SKM-1 treated with dmso at 0.1 percent for 144 hours (cell line): Measurements from ENCODE around the gene EVI2A.
"Not testable (repeated sequence)": the region's sequence is repeated elsewhere in the genome, so short reads cannot be mapped to it uniquely, and the experiment has no call there.

Source experiments
- DNase-seq: peaks from one replicate; lab custom pipeline; 2025; ENCODE audit not compliant: unreplicated experiment; lab: John Stamatoyannopoulos, UW

The EVI2A gene

GRCh38 chr17:31321481-31321880 lies at the start of gene EVI2A:
EVI2A (minus strand) TSS chr17:31321622; CDS start chr17:31319013, 2,609 bp downstream.
- DNase-seq, result peak; percentile 88

GRCh38 chr17:31369266-31369665 lies 47.8 kb upstream of the EVI2A start:
- DNase-seq, result no peak

GRCh38 chr17:31366088-31366487 lies 44.7 kb upstream of the EVI2A start:
- no peak for DNase-seq

- DNase-seq, result no peak
These were observed 42.6 kb upstream of the EVI2A start for GRCh38 chr17:31364012-31364411.

GRCh38 chr17:31357839-31358394 lies 36.5 kb upstream of the EVI2A start:
- DNase-seq, result no peak

- DNase-seq, result no peak
These were observed 35.7 kb upstream of the EVI2A start for GRCh38 chr17:31357091-31357490.

- DNase-seq, result no peak
These were observed 34.5 kb upstream of the EVI2A start for GRCh38 chr17:31355935-31356334.

- DNase-seq, result no peak
These were observed 28.0 kb upstream of the EVI2A start for GRCh38 chr17:31349454-31349853.

- DNase-seq, result not testable (repeated sequence)
These were observed 23.8 kb upstream of the EVI2A start for GRCh38 chr17:31345191-31345747.

GRCh38 chr17:31339906-31340661 lies 18.7 kb upstream of the EVI2A start:
- DNase-seq, result peak; percentile 9

- no peak for DNase-seq
These were observed 7.8 kb upstream of the EVI2A start for GRCh38 chr17:31329221-31329620.

GRCh38 chr17:31328160-31328535 lies 6.7 kb upstream of the EVI2A start:
- no peak for DNase-seq

GRCh38 chr17:31327534-31328159 lies 6.2 kb upstream of the EVI2A start:
- no peak for DNase-seq

- no peak for DNase-seq
These were observed 2.1 kb upstream of the EVI2A start for GRCh38 chr17:31323551-31323950.

GRCh38 chr17:31321966-31322365 lies 544 bp upstream of the EVI2A start:
- DNase-seq, result no peak

GRCh38 chr17:31320791-31321190 lies 631 bp downstream of the EVI2A start:
- DNase-seq, result no peak

GRCh38 chr17:31320241-31320640 lies 1.2 kb downstream of the EVI2A start:
- DNase-seq, result no peak

GRCh38 chr17:31318851-31319661 lies 2.4 kb downstream of the EVI2A start:
- peak; percentile 57 for DNase-seq

GRCh38 chr17:31318298-31318801 lies 3.1 kb downstream of the EVI2A start:
- peak; percentile 73 for DNase-seq

- no peak for DNase-seq
These were observed 6.7 kb downstream of the EVI2A start for GRCh38 chr17:31314782-31315100.
